OCI-LY7 (cell line): ENCODE data around the gene GTF2H1.

Source experiments
- CTCF ChIP-seq: fragments of 200-600 bp; sonication (generic); conservative IDR thresholded peaks from 2 replicates; pipeline ENCODE4 v1.5.1; 2014; ENCODE audit warnings: mild to moderate bottlenecking, antibody characterized with exemption, low read length, moderate library complexity, mixed read lengths
- EZH2phosphoT487 ChIP-seq: fragments of 200-600 bp; sonication (generic); IDR thresholded peaks from 2 replicates; pipeline ENCODE4 v1.6.1; 2018; ENCODE audit warnings: low read depth, borderline replicate concordance, mild to moderate bottlenecking, mixed run types, antibody characterized with exemption, low read length, moderate library complexity, mixed read lengths

DNA sequence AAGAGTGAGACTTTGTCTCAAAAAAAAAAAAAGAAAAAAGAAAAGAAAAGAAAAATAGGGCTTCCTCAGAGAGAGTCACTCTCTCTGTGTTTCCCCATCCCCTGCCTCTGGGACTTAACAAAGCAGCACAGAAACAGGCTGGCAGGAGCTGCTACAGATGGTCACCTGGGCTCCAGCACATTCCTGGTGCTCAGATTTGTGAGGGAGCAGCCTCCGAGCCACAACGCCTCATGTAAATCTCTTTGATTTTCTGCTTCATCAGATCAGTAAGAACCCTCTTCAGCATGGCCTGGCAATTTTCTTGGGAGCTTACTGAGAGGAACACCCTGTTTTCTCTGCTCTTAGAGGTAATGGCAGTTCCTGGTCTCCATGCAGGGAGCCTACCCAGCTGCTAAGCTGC lies 56.8 kb downstream of the GTF2H1 start:
- TF ChIP-seq CTCF: no peak
- TF ChIP-seq EZH2phosphoT487: no peak
